Measurements from ENCODE around the gene GATAD2B.

The GATAD2B gene

DNA sequence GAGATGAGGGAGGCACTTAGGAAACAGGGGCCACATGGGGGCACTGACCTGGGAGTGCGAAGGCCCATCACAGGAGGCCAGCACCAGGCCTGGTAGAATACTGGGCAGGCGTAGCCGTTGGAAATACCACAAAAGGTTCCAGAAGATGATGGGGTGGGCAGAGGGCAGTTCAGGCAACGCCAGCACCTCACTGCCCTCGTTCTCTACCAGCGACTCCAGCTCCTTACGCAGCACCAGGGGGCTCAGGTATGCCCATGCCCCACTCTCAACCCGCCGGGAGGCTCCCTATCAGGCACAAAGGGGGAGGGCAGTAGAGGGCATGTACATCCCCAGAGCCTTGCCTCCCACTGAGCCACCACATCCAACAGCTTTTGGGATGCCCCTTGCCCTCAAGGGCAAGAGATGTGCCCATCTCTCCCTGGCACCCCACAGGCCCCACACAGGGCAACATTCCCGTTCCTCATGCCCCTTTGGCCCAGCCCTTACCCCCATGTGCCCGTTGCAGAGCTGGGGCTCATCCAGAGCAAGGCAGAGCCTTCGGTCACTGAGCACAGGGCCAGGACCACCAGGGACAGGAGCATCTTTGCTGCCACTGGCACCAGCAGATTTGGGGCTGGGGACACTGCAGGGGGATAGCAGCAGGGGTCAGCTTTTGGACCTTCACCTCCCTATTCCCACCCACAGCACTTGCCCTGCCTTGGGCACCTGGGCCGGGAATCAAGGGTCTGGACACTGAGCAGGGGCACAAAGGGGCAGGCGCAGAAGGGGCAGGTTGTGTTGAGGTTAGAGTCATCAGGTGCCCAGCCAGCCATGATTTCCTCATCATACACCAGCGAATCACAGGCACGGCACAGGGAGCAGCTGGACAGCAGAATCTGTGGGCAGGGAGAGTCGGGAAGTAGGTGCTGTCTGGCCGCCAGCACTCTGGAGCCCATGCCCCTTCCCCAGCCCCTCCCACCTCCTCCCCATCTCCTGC is 9.7 kb upstream of the GATAD2B start:
- TF ChIP-seq SNAI2 (CRISPR knock-in tag; IDR thresholded peaks at IDR 0.05) (no peak), ZFP30 (CRISPR knock-in tag; IDR thresholded peaks at IDR 0.05) (no peak), ISL1 (CRISPR knock-in tag; IDR thresholded peaks at IDR 0.05) (no peak), TCF4 (CRISPR knock-in tag; IDR thresholded peaks at IDR 0.05; ENCODE audit: borderline replicate concordance) (no peak), BACH2 (CRISPR knock-in tag; IDR thresholded peaks at IDR 0.05; ENCODE audit: borderline replicate concordance) (no peak), CSDC2 (CRISPR knock-in tag; IDR thresholded peaks at IDR 0.05) (no peak), ZNF8 (CRISPR knock-in tag; IDR thresholded peaks at IDR 0.05) (no peak), ZNF70 (CRISPR knock-in tag; IDR thresholded peaks at IDR 0.05) (no peak)
- TF ChIP-seq, protein P1, sequence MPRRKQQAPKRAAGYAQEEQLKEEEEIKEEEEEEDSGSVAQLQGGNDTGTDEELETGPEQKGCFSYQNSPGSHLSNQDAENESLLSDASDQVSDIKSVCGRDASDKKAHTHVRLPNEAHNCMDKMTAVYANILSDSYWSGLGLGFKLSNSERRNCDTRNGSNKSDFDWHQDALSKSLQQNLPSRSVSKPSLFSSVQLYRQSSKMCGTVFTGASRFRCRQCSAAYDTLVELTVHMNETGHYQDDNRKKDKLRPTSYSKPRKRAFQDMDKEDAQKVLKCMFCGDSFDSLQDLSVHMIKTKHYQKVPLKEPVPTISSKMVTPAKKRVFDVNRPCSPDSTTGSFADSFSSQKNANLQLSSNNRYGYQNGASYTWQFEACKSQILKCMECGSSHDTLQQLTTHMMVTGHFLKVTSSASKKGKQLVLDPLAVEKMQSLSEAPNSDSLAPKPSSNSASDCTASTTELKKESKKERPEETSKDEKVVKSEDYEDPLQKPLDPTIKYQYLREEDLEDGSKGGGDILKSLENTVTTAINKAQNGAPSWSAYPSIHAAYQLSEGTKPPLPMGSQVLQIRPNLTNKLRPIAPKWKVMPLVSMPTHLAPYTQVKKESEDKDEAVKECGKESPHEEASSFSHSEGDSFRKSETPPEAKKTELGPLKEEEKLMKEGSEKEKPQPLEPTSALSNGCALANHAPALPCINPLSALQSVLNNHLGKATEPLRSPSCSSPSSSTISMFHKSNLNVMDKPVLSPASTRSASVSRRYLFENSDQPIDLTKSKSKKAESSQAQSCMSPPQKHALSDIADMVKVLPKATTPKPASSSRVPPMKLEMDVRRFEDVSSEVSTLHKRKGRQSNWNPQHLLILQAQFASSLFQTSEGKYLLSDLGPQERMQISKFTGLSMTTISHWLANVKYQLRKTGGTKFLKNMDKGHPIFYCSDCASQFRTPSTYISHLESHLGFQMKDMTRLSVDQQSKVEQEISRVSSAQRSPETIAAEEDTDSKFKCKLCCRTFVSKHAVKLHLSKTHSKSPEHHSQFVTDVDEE (CRISPR knock-in tag; IDR thresholded peaks at IDR 0.05), result no peak
- ATAC-seq, result no peak

DNA sequence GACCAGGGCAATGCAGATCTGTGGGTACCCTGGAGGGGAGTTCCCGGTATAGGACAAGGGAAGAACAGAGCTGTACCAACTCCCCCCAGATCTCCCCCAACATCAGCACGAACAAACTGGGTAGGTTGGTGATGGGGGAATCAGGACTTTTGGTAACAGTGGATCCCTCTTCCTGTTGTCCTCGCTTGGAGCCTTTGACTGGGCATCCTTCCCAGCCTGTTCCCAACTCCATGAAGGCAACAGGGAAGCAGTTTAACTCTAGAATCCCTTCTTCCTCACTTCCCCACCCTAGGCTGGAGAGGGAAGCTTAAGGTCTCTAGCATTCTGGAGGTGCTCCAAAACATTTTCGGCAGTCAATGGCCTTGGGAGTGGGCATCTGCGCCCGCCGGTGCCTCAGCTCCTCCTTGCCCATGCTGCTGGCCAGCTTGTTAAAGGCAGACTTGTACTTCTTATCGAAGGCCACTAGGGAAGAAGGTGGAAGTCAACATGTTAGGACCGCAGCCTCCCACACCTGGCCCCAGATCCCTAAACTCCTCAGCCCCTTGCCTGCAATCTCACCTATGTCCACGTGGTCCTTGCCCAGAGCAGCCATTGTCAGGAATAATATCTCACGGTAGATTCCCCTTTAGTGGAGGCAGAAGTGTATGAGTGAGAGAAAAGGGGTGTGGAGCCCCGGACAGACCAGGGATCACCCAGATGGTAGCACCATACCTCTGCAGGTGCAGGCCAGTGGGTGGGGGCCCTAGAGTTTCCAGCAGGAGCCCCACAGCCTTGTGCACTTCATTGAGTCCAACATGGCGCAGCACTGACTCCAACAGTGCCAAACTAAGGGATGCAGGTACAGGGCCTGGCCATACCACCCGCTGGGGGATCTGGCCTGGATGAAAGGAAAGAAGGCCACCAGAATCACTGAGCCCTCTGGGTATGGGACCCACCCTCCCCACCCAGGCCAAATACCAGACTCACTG is 7.5 kb upstream of the GATAD2B start:
- TF ChIP-seq ZNF565 (CRISPR knock-in tag; conservative IDR thresholded peaks at IDR 0.05; ENCODE audit: low read depth), result no peak
- peak; percentile 12; the same call in 2 of the 3 replicates for ATAC-seq

DNA sequence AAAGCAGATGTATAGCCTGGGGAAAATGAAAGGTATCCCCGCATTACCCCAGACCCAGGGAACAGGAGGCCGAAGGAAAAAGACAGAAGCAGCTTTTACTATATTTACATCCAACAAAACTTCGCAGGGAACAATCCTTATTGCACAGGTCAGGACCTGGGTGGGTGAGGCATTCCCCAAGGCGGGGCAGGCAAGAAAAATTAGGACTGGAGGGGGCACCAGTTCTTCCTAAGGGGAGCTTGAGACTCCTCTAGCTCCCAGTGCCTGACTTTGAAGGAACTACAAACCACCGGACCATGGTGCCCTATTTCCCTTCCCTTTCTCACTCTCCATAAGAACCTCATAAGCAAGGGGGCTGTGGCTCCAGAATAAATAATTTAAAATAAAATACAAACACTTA is 6.7 kb upstream of the GATAD2B start:
- TF ChIP-seq SNAI2 (CRISPR knock-in tag; IDR thresholded peaks at IDR 0.05), result no peak
- TF ChIP-seq ISL1 (CRISPR knock-in tag; IDR thresholded peaks at IDR 0.05), result no peak
- TF ChIP-seq ZNF565 (CRISPR knock-in tag; conservative IDR thresholded peaks at IDR 0.05; ENCODE audit: low read depth), result no peak
- ATAC-seq, result no peak

DNA sequence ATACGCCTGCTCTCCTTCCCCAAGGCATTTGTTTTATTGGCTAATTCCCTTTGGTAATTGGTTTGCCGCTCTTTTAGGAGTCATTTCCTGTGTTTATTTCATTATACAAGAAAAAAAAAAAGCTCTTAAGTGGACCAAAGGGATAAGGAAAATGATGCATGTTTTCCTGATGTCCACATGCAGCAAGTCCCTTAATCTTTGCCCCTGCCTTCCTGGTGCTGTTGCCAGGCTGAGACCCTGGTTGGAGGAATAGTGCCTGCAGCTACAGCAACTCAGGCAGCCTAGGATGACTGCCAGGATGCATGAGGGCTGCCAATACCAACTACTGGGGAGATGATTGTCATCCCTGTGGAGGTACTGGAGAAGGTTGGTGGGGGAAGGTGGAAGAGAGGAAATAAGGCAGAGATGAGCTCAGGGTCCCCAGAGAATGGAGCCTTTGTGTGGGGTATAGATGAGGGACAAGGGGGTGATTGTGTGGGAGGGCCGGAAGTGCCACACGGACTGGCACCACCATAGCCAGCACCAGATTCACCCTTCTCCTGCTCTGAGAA is 6.1 kb upstream of the GATAD2B start:
- no peak; the same call in 2 of the 3 replicates for ATAC-seq
- TF ChIP-seq, protein P2, sequence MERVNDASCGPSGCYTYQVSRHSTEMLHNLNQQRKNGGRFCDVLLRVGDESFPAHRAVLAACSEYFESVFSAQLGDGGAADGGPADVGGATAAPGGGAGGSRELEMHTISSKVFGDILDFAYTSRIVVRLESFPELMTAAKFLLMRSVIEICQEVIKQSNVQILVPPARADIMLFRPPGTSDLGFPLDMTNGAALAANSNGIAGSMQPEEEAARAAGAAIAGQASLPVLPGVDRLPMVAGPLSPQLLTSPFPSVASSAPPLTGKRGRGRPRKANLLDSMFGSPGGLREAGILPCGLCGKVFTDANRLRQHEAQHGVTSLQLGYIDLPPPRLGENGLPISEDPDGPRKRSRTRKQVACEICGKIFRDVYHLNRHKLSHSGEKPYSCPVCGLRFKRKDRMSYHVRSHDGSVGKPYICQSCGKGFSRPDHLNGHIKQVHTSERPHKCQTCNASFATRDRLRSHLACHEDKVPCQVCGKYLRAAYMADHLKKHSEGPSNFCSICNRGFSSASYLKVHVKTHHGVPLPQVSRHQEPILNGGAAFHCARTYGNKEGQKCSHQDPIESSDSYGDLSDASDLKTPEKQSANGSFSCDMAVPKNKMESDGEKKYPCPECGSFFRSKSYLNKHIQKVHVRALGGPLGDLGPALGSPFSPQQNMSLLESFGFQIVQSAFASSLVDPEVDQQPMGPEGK (CRISPR knock-in tag; IDR thresholded peaks at IDR 0.05; ENCODE audit: borderline replicate concordance), result no peak
- TF ChIP-seq CSDC2 (CRISPR knock-in tag; IDR thresholded peaks at IDR 0.05) (no peak), OSR1 (CRISPR knock-in tag; IDR thresholded peaks at IDR 0.05) (no peak)
- TF ChIP-seq, protein P1 (CRISPR knock-in tag; IDR thresholded peaks at IDR 0.05), result peak; percentile 30; the same call in 1 of the 2 replicates

DNA sequence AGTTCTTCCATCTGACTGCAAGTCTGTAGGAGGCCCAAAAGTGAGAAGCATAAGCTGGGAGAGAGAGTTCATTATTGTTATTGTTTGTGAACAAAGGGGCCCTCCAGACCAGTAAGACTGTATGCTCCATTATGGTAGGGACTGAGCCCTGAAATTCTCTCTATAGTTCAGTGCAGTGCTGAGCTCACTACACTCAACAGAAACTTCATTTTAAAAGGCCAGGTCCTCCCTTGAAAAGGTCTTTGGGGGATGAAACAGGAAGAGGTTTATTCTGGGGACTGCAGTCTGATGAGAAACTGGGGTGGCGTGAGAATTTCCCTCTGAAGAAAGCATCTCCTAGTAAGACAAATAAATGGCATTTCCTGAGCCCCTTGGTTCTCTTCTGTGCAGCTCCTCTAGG is 5.5 kb upstream of the GATAD2B start:
- no peak for TF ChIP-seq ISL1 (CRISPR knock-in tag; IDR thresholded peaks at IDR 0.05)
- no peak for TF ChIP-seq GLIS3 (CRISPR knock-in tag; IDR thresholded peaks at IDR 0.05)
- no peak for TF ChIP-seq ZNF565 (CRISPR knock-in tag; conservative IDR thresholded peaks at IDR 0.05; ENCODE audit: low read depth)
- no peak for TF ChIP-seq BACH2 (CRISPR knock-in tag; IDR thresholded peaks at IDR 0.05; ENCODE audit: borderline replicate concordance)

More for the DNA sequence above, 5.5 kb upstream of the GATAD2B start:
- no peak for ATAC-seq
